Hypothalamus (tissue), 51 donors: Measurements from ENCODE around the gene RIT2.

Source experiments
- DNase-seq, 51 donors: peaks; one replicate each; lab custom pipeline; 2025; lab: John Stamatoyannopoulos, UW

Gene RIT2

GRCh38 chr18:42712065-42712464 is 403.4 kb downstream of the RIT2 start:
- no peak for DNase-seq

GRCh38 chr18:42707080-42707479 is 408.4 kb downstream of the RIT2 start:
- DNase-seq = no peak

- DNase-seq = no peak
These were observed 408.9 kb downstream of the RIT2 start for GRCh38 chr18:42706618-42707017.

- DNase-seq = no peak
These were observed 409.4 kb downstream of the RIT2 start for GRCh38 chr18:42706029-42706608.
